GM12878 (cell line): Measurements from ENCODE around the gene MIPOL1. TPM values are rescaled to one million over a fixed set of nuclear protein-coding genes. Genes with fewer than 3 reads are reported as not detected.

Source experiments
- NR2C2 ChIP-seq: IDR thresholded peaks from 2 replicates; pipeline ENCODE4 v1.6.1; 2011; ENCODE audit warnings: borderline replicate concordance, low read depth; ENCODE audit not compliant: control insufficient read depth, insufficient read length
- POU2F2 ChIP-seq: IDR thresholded peaks from 3 replicates; pipeline ENCODE4 v1.6.1; 2011; ENCODE audit warnings: low read depth, mild to moderate bottlenecking, low read length, borderline replicate concordance
- RUNX3 ChIP-seq: IDR thresholded peaks from 2 replicates; pipeline ENCODE4 v1.6.1; 2012; ENCODE audit warnings: low read length, inconsistent platforms
- ZBTB40 ChIP-seq: fragments of 450-650 bp; IDR thresholded peaks from 2 replicates; pipeline ENCODE4 v1.6.1; 2016; ENCODE audit warnings: mild to moderate bottlenecking, moderate library complexity, borderline replicate concordance
- ZNF274 ChIP-seq: IDR thresholded peaks from one replicate; pipeline ENCODE4 v1.8.0; 2011; ENCODE audit not compliant: insufficient read length, insufficient read depth
- polyA plus RNA-seq, 11 experiments: library from polyadenylated mRNA; depleted of rRNA in 4 of 11; unstranded in 6 of 11; stranded (reverse) in 5 of 11; fragments of >200 nt; fragmentation: Nextera tagmentation in 4 of 11; fragmentation: Illumina TruSeq in 1 of 11; extraction: Ambion mirVana in 4 of 11; extraction: Trizol in 1 of 11; gene quantifications; 1 replicate in 1 of 11; 2 replicates in 10 of 11; pipeline versions ENCODE4 v1.2.1 to v1.2.3, GENCODE V29; 2011 to 2016; ENCODE audit warnings: inconsistent platforms in 2 of 11, missing spikeins in 2 of 11, low read depth in 1 of 11
- total RNA-seq, 4 experiments: library from RNA; depleted of rRNA in 3 of 4; stranded (reverse); fragments of >200 nt in 3 of 4; fragmentation: Illumina TruSeq in 1 of 4; extraction: Trizol in 1 of 4; gene quantifications; 2 replicates each; pipeline versions ENCODE4 v1.2.1 to v1.2.3, GENCODE V29; 2013 to 2021
- TF ChIP-seq, protein P1 (sequence below): fragments of 450-650 bp; IDR thresholded peaks from 2 replicates; pipeline ENCODE4 v1.6.1; 2018; ENCODE audit warnings: mild to moderate bottlenecking, low read depth, moderate library complexity; ENCODE audit not compliant: partially characterized antibody

The MIPOL1 gene
- total and polyA plus RNA-seq, 10 of the 15 experiments (the other 5 are each of a cell fraction or from before 2014, with no cell fraction given): 0.06 TPM; not detected in 9

DNA sequence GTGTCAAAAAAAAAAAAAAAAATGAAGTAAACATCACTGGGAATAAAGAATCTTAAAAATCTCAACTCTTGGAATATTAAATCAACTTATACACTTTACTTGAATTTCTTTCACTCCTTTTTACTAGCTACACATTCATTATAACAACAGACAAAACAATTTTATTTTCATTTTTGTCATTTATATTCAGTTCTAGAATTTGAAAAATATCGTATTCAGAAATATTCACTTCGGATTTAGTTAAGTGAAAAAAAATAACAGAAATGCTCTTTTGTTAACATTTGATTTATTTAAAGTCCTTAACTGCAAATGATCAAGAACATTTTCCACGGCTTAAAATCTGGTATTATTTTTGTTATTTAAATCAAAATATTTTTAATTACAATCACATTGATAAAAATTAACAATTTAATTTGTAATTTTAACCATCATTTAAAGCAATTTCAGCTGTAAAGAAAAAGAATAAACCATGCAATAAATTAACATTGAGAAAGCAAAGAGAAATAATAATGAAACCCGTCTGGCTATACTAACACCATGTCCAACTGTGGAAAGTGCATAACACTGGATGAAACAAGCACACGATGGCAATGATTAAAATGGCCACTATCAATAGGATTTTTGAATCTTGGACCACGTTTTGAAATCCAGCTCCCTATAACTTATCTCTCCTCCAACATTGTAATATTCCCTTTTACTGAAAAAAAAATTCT lies 392.1 kb downstream of the MIPOL1 start (continued):
- no peak for TF ChIP-seq POU2F2
- TF ChIP-seq NR2C2: no peak
- TF ChIP-seq, protein P1, sequence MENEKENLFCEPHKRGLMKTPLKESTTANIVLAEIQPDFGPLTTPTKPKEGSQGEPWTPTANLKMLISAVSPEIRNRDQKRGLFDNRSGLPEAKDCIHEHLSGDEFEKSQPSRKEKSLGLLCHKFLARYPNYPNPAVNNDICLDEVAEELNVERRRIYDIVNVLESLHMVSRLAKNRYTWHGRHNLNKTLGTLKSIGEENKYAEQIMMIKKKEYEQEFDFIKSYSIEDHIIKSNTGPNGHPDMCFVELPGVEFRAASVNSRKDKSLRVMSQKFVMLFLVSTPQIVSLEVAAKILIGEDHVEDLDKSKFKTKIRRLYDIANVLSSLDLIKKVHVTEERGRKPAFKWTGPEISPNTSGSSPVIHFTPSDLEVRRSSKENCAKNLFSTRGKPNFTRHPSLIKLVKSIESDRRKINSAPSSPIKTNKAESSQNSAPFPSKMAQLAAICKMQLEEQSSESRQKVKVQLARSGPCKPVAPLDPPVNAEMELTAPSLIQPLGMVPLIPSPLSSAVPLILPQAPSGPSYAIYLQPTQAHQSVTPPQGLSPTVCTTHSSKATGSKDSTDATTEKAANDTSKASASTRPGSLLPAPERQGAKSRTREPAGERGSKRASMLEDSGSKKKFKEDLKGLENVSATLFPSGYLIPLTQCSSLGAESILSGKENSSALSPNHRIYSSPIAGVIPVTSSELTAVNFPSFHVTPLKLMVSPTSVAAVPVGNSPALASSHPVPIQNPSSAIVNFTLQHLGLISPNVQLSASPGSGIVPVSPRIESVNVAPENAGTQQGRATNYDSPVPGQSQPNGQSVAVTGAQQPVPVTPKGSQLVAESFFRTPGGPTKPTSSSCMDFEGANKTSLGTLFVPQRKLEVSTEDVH: no peak
- no peak for TF ChIP-seq ZNF274
- TF ChIP-seq RUNX3: no peak
- no peak for TF ChIP-seq ZBTB40
